Measurements from ENCODE around the gene RAB26. TPM values are rescaled to one million over a fixed set of nuclear protein-coding genes. Genes with fewer than 3 reads are reported as not detected.

The RAB26 gene
- total and polyA plus RNA-seq, 2 of the 13 experiments (the other 11 are each of a cell fraction or from before 2014, with no cell fraction given) = 0.86 to 3.6 TPM

GRCh38 chr16:2160915-2161551 lies 12.6 kb downstream of the RAB26 start (continued):
- TF ChIP-seq ZNF687 (CRISPR knock-in tag; IDR thresholded peaks at IDR 0.05) = no peak; the same call in 1 of the 2 replicates
- no peak for TF ChIP-seq MTA3 (CRISPR knock-in tag; IDR thresholded peaks at IDR 0.05)
- peak; percentile 14; the same call in 1 of the 2 replicates for TF ChIP-seq CEBPB (IDR thresholded peaks at IDR 0.05; ENCODE audit: borderline replicate concordance, low read depth, low read length)
- peak; percentile 42 for TF ChIP-seq SAP130 (CRISPR knock-in tag; IDR thresholded peaks at IDR 0.05; ENCODE audit: low read depth)
- no peak for TF ChIP-seq ZNF75D (CRISPR knock-in tag; IDR thresholded peaks at IDR 0.05; ENCODE audit: borderline replicate concordance)
- no peak for TF ChIP-seq ATRX (CRISPR knock-in tag; IDR thresholded peaks at IDR 0.05; ENCODE audit: borderline replicate concordance)
- TF ChIP-seq PRDM4 (CRISPR knock-in tag; IDR thresholded peaks at IDR 0.05; ENCODE audit: borderline replicate concordance) = no peak
- 0 out of 2 replicates have a peak, but pooled peaks have one; percentile 23 for TF ChIP-seq CEBPG (CRISPR knock-in tag; IDR thresholded peaks at IDR 0.05)
- peak; percentile 80 for TF ChIP-seq HNRNPK (IDR thresholded peaks at IDR 0.05; ENCODE audit: low read depth, low read length, poor library complexity, severe bottlenecking)
- TF ChIP-seq HNF4A (CRISPR knock-in tag; IDR thresholded peaks at IDR 0.05) = 0 out of 2 replicates have a peak, but pooled peaks have one; percentile 9
- no peak for TF ChIP-seq ZBTB1 (CRISPR knock-in tag; IDR thresholded peaks at IDR 0.05; ENCODE audit: borderline replicate concordance)
- no peak for TF ChIP-seq WIZ (CRISPR knock-in tag; IDR thresholded peaks at IDR 0.05)
- peak; percentile 41 for TF ChIP-seq HNRNPLL (IDR thresholded peaks at IDR 0.05; ENCODE audit: low read depth, low read length, poor library complexity, severe bottlenecking)
- peak; percentile 40; the same call in 1 of the 2 replicates for TF ChIP-seq RXRA (CRISPR knock-in tag; IDR thresholded peaks at IDR 0.05)
